Hepatocyte (in vitro differentiated cells): ENCODE results near the gene MINAR1.
"Not testable (repeated sequence)": the region's sequence is repeated elsewhere in the genome, so short reads cannot be mapped to it uniquely, and the experiment has no call there.

Experiments
- CTCF ChIP-seq: fragments of 200-600 bp; sonication (generic); IDR thresholded peaks from 2 replicates; pipeline ENCODE4 v1.5.1; 2016; ENCODE audit warnings: antibody characterized with exemption, mild to moderate bottlenecking; ENCODE audit not compliant: poor library complexity
- EZH2phosphoT487 ChIP-seq: fragments of 200-600 bp; sonication (generic); IDR thresholded peaks from one replicate; pipeline ENCODE4 v1.6.1; 2018; ENCODE audit warnings: antibody characterized with exemption, mild to moderate bottlenecking, low read depth, moderate library complexity; ENCODE audit not compliant: unreplicated experiment, severe bottlenecking

- not testable (repeated sequence) for TF ChIP-seq CTCF, EZH2phosphoT487
These were observed 5.2 kb upstream of the MINAR1 start for GRCh38 chr15:79426899-79427298.
